Chondrocyte (in vitro differentiated cells): Measurements from ENCODE around the gene ACSF2. TPM values are rescaled to one million over a fixed set of nuclear protein-coding genes. Genes with fewer than 3 reads are reported as not detected.

Experiments
- DNase-seq: peaks from one replicate; pipeline ENCODE4 v3.0.0; 2021; ENCODE audit warnings: mixed read lengths, low spot score
- H3K27ac Mint-ChIP-seq: one replicate; pipeline ENCODE4 v1.8.0; 2021; ENCODE audit warnings: mild to moderate bottlenecking, moderate library complexity, mixed read lengths; ENCODE audit not compliant: unreplicated experiment
- H3K27me3 Mint-ChIP-seq: 2 replicates; pipeline ENCODE4 v1.8.0; 2021; ENCODE audit warnings: low read depth, mixed read lengths
- H3K36me3 Mint-ChIP-seq: 2 replicates; pipeline ENCODE4 v1.8.0; 2021; ENCODE audit warnings: low read depth, mixed read lengths
- H3K4me1 Mint-ChIP-seq: 2 replicates; pipeline ENCODE4 v1.8.0; 2021; ENCODE audit warnings: low read depth, mild to moderate bottlenecking, mixed read lengths
- H3K4me3 Mint-ChIP-seq: one replicate; pipeline ENCODE4 v1.8.0; 2021; ENCODE audit warnings: mild to moderate bottlenecking, moderate library complexity, mixed read lengths; ENCODE audit not compliant: unreplicated experiment
- H3K9me3 Mint-ChIP-seq: 2 replicates; pipeline ENCODE4 v1.8.0; 2021; ENCODE audit warnings: low read depth, mixed read lengths
- CTCF ChIP-seq: fragments of 200-600 bp; sonication (generic); IDR thresholded peaks from 2 replicates; pipeline ENCODE4 v1.5.0; 2021; ENCODE audit warnings: antibody characterized with exemption, mild to moderate bottlenecking, moderate library complexity
- total RNA-seq: library from RNA; stranded (reverse); gene quantifications from 3 replicates; pipeline ENCODE4 v1.2.1, GENCODE V29; 2021

ACSF2 gene
- total RNA-seq, 1 donor from 2014 or later: 17.4 TPM

GRCh38 chr17:50492214-50492613 is 66.2 kb downstream of the ACSF2 start:
- H3K36me3 Mint-ChIP-seq: no peaks in the 10 kb centered on the region
- no peaks in the 10 kb centered on the region for H3K27me3 Mint-ChIP-seq
- no peaks in the 10 kb centered on the region for H3K9me3 Mint-ChIP-seq
- no peak for DNase-seq
- H3K4me1 Mint-ChIP-seq: peaks cover 5% of the 10 kb centered on the region
- no peak overlapping the region for H3K4me3 Mint-ChIP-seq
- no peak overlapping the region for H3K27ac Mint-ChIP-seq
- no peak for TF ChIP-seq CTCF

GRCh38 chr17:50493744-50494143 is 67.7 kb downstream of the ACSF2 start:
- Mint-ChIP-seq H3K4me1 (peaks cover 5% of the 10 kb centered on the region), H3K9me3 (no peaks in the 10 kb centered on the region), H3K27me3 (no peaks in the 10 kb centered on the region), H3K4me3 (no peak overlapping the region), H3K27ac (no peak overlapping the region), H3K36me3 (no peaks in the 10 kb centered on the region)
- no peak for TF ChIP-seq CTCF
- no peak for DNase-seq

GRCh38 chr17:50495217-50495823 is 69.3 kb downstream of the ACSF2 start:
- Mint-ChIP-seq H3K4me1 (peaks cover 5% of the 10 kb centered on the region), H3K27me3 (no peaks in the 10 kb centered on the region), H3K36me3 (no peaks in the 10 kb centered on the region), H3K4me3 (no peak overlapping the region), H3K27ac (no peak overlapping the region), H3K9me3 (no peaks in the 10 kb centered on the region)
- no peak for DNase-seq
- no peak for TF ChIP-seq CTCF

GRCh38 chr17:50495918-50496317 is 69.9 kb downstream of the ACSF2 start:
- DNase-seq: no peak

More at GRCh38 chr17:50495918-50496317, 69.9 kb downstream of the ACSF2 start:
- no peak for TF ChIP-seq CTCF
- no peak overlapping the region for H3K27ac Mint-ChIP-seq
- no peaks in the 10 kb centered on the region for H3K36me3 Mint-ChIP-seq
- no peak overlapping the region for H3K4me3 Mint-ChIP-seq
- no peaks in the 10 kb centered on the region for H3K9me3 Mint-ChIP-seq
- no peaks in the 10 kb centered on the region for H3K27me3 Mint-ChIP-seq
- peaks cover 5% of the 10 kb centered on the region for H3K4me1 Mint-ChIP-seq
